Epithelial cell of proximal tubule (primary cell): Measurements from ENCODE around the gene YARS1. TPM values are rescaled to one million over a fixed set of nuclear protein-coding genes. Genes with fewer than 3 reads are reported as not detected.

Experiments
- DNase-seq: peaks from one replicate; pipeline ENCODE4 v3.0.0-alpha.2; 2011; ENCODE audit warnings: low read depth
- H3K4me3 ChIP-seq: 2 replicates; pipeline ENCODE4 v1.5.1; 2011; ENCODE audit warnings: low read depth, mild to moderate bottlenecking, low read length
- CTCF ChIP-seq: conservative IDR thresholded peaks from 2 replicates; pipeline ENCODE4 v1.5.1; 2012; ENCODE audit warnings: low read depth, mild to moderate bottlenecking, low read length
- total RNA-seq: library from RNA; depleted of rRNA; stranded (reverse); fragments of >200 nt; gene quantifications from 2 replicates; pipeline ENCODE4 v1.2.3, GENCODE V29; 2015

The YARS1 gene
- total RNA-seq, 1 donor from 2014 or later = 90.9 TPM

- no peak for TF ChIP-seq CTCF
- no peak for DNase-seq
- H3K4me3 ChIP-seq = no peak overlapping the region
Observed at GRCh38 chr1:32728413-32729077, 88.6 kb downstream of the YARS1 start.

- DNase-seq = no peak
- no peak for TF ChIP-seq CTCF
- no peak overlapping the region for H3K4me3 ChIP-seq
Observed at GRCh38 chr1:32727876-32728275, 89.3 kb downstream of the YARS1 start.

- no peak overlapping the region for H3K4me3 ChIP-seq
- DNase-seq = no peak
- TF ChIP-seq CTCF = no peak
Observed at GRCh38 chr1:32725615-32725982, 91.6 kb downstream of the YARS1 start.

Other genes with a start within 250 kb of the YARS1 start
- 31.3 and 53.1 TPM in 2 replicates for gene ZBTB8OS, start 166.8 kb downstream of the YARS1 start, total RNA-seq
- gene RBBP4, start 166.2 kb downstream of the YARS1 start, total RNA-seq = 175 and 246 TPM in 2 replicates
- 6.6 and 10.3 TPM in 2 replicates for gene SYNC, start 114.6 kb downstream of the YARS1 start, total RNA-seq
- 14.3 and 26.6 TPM in 2 replicates for gene S100PBP, start 295 bp upstream of the YARS1 start, total RNA-seq
- not detected in 2 replicates for gene FNDC5, start 53.6 kb upstream of the YARS1 start, total RNA-seq
- gene HPCA, start 69.1 kb upstream of the YARS1 start, total RNA-seq = 0.14 TPM in 1 of 2 replicates, not detected in the other
- 119 and 131 TPM in 2 replicates for gene TMEM54, start 84.0 kb upstream of the YARS1 start, total RNA-seq
- gene RNF19B, start 147.5 kb upstream of the YARS1 start, total RNA-seq = 25.8 and 33.2 TPM in 2 replicates
- gene AK2, start 219.5 kb upstream of the YARS1 start, total RNA-seq = 237 and 276 TPM in 2 replicates